ENCODE data around the gene COMMD8.

COMMD8 gene

GRCh38 chr4:47410271-47410670 is 53.2 kb downstream of the COMMD8 start:
- TF ChIP-seq CTCF (IDR thresholded peaks at IDR 0.05; ENCODE audit: low read length, missing control alignments): no peak
- DNase-seq (ENCODE audit: low read depth): no peak

GRCh38 chr4:47406408-47406807 is 57.1 kb downstream of the COMMD8 start:
- TF ChIP-seq CTCF (IDR thresholded peaks at IDR 0.05; ENCODE audit: low read length, missing control alignments): no peak
- DNase-seq (ENCODE audit: low read depth): no peak
- no peak overlapping the region for H3K4me3 ChIP-seq (replicated peaks; ENCODE audit: low read depth, low read length)

More at GRCh38 chr4:47410271-47410670, 53.2 kb downstream of the COMMD8 start:
- no peak overlapping the region for H3K4me3 ChIP-seq (replicated peaks; ENCODE audit: low read depth, low read length)
